HG02870 (cell line): Measurements from ENCODE around the gene ACP7.
"Not testable (repeated sequence)": the region's sequence is repeated elsewhere in the genome, so short reads cannot be mapped to it uniquely, and the experiment has no call there.

Source experiments
- ATAC-seq: cut with Tn5 transposase; IDR thresholded peaks from one replicate; pipeline ENCODE4 v1.9.1; 2021; ENCODE audit warnings: mild to moderate bottlenecking, moderate library complexity; ENCODE audit not compliant: unreplicated experiment

The ACP7 gene

DNA sequence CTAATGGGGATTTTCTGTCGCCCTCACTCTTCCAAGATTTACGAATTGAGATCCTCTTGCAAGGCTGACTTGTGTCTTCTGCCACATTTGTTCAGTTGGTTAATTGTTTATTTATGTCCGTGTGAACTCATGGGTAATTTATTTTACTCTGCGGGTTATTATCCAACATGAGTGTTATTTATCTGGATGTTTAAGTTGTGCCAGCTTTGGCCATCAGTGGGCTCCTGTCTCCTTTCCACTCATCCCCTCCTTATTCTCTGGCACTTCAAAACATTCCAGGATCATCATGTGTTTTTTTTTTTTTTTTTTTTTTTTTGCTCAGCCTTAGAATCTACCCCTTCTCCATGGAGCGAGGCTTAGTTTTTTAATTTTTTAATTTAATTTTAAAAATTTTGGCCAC is 19.0 kb downstream of the ACP7 start:
- no peak for ATAC-seq

DNA sequence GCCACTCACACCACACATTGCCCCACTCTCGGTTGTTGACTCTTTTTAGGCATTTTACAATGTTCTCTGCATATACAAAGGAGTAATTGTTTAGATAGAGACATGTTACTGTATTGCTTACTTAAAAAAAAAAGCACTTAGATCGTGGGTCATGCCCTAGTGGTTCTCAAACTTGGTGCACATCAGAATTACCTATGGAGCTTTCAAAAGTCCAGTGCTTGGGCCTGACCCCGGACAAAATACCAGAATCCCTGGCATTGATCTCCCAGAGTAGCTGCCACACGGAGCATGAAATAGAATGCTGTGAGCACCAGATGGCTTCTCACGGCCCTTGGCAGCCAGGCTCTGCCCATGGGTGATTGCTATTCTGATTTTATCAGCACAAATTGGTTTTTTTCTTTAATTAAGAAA is 20.0 kb downstream of the ACP7 start:
- no peak for ATAC-seq

DNA sequence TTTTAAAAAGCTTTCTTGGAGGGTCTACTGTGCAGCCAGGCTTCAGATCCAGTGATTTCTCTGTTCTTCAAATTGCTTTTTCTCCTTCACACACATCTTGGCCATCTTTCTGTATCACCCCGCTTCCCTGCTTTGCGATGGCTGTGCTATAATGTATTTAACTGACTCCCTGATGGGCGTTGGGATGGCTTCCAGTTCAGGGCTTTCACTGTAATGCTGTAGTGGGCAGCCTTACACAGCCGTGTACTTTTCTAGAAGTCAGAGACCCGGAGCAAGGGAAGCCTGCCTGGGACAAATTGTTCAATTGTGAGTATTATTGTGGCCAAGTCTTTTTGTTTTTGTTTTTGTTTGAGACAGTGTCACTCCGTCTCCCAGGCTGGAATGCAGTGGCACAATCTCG is 22.0 kb downstream of the ACP7 start:
- no peak for ATAC-seq

DNA sequence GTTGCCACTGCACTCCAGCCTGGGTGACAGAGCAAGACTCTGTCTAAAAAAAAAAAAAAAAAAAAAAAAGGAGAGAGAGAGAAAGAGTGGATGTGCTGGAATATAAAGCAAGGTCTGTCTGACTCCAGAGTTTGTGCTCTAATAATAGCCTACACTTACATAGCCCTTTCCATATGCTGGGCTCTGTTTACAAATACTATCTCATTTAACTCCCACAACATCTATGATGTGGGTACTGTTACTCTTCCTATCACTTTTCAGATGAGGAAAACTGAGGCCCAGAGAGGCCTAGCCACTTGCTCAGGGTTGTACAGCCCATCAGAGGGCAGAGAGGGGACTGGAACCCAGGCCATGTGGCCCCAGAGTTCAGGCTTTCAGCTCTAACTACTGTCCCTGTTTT is 25.5 kb downstream of the ACP7 start:
- ATAC-seq: no peak

DNA sequence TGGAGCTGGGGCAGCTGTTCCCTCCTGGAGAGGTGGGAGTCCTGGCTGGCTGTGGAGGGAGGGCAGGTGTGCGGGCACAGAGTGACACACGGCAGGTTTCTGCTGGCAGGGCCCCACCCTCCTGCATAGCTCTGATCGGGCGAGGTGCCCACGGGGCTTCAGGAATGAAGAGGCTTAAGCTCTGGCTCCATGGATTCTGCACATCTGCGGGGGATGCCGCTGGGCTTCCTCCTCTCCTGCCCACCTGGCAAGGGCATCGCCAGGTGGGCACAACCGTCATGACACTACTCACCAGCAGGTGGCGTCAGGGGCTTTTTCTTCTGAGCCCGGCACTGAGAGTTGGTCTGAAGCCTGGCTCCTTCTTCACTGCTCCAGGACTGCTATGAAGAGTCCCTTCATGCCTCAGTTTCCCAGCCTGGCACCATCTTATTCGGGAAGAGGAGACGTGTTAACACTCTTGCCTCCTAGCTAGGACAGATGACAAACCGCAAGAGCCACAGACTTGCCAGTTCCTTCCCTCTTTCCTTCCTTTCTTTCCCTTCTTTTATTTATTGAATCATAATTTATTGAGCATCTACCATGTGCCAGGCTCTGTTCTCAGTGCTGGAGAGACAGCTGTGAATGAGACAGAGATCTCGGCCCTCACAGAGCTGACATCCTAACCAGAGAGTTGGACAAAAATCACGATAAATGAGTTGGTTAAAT is 26.2 kb downstream of the ACP7 start:
- ATAC-seq: no peak

DNA sequence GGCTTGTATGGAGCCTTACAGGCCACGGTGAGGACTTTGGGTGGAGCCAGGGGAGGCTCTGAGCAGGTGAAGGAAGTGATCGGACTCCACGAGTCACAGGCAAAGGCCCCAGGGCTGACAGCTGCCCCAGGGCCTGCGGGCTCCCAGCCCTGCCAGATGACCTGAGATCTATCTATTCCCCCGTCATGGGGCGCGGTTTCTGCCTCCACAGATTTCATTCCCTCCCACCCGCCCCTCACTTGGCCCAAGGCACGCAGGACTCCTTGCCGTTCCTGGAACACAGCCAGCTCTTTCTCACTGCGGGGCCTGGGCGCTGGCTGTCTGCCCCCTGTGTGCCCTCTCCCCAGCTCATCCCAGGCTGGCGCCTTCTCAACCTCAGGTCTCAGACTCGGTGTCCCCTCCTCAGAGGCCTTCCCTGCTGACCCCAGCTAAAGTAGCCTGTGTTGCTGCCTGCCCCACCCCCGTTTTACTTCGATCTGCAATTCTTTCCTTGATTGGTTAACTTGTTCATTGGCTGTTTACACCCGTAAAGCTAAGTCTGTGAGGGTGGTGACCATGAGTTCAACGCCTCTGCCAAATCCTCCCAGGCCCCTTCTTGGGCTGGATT is 27.5 kb downstream of the ACP7 start:
- no peak for ATAC-seq

DNA sequence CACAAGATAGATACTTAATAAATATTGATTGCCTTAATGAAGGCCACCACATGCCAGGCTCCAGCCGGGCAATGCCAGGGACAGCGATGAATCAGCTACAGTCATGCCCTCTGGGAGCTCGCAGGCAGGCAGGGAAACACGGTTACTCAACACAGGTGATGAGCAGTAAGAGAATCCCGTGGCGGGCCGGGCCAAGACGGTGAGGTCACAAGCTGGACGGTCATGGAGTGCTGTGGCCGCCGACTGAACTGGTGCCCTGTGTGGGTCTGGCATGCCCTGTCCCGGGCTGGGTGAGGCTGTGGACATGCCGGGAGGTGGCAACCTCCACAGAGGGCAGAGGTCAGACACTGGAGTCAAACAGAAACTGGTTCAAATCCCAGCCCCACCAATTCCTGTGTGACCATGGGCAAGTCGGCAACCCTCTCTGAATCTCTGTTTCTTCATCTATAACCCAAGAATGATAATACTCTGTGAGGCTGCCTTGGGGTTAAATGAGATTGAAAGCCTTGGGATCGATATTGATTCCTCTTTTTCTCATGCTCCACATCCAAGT is 28.2 kb downstream of the ACP7 start:
- no peak for ATAC-seq

DNA sequence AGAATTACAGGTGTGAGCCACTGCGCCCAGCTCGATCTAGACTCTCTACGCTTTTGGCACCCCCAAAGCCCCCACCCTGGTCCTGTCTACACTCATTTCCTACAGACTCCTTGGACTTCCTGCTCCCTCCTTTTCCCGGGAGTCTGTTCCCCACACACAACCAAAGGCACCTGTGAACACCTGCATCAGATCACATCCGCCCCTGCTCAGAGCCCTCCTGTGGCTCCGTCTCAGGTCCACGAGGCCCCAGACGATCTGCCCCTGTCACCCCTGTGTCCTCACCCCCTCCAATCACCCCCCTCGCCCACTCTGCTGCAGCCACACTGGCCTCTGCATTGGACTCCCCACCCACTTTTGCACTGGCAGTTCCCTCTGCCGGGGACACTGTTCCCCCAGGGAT is 29.0 kb downstream of the ACP7 start:
- ATAC-seq: no peak

DNA sequence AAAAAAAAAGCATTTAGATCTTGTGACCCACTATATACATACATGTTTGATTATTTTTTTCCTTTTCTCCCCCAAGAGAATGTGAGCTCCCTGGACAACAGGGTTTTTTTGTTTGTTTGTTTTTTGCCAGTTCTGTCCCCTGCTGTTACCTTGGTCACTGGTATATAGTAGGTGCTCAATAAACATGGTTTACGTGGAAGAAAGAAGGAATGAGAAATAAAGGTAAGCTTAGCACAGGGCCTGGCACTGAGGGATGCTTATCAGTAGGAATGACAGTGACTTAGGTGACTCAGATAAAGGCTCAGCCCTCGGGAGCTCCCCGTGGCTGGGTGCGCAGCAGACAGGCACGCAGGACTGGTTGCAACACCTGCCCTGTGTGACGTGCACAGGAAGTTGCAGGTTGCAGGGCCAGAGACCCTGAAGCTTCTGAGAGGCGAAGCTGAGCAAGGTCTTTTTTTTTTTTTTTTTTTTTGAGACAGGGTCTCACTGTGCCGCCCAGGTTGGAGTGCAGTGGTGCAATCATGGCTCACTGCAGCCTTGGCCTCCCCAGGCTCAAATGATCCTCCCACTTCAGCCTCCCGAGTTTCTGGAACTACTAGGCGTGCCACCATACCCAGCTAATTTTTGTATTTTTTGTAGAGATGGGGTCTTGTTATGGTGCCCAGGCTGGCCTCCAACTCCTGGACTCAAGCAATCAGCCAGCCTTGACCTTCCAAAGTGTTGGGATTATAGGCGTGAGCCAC is 31.1 kb downstream of the ACP7 start:
- ATAC-seq: no peak

DNA sequence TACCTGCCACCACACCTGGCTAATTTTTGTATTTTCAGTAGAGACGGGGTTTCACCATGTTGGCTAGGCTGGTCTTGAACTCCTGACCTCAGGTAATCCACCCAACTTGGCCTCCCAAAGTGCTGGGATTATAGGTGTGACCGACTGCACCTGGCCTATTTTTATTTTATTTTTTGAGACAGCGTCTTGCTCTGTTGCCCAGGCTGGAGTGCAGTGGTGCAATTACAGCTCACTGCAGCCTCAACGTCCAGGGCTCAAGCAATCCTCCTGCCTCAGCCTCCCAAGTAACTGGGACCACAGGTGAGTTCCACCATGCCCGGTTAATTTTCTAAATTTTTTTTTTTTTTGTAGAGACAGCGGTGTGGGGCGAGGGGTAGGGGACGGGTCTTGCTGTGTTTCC is 32.9 kb downstream of the ACP7 start:
- ATAC-seq: not testable (repeated sequence)

DNA sequence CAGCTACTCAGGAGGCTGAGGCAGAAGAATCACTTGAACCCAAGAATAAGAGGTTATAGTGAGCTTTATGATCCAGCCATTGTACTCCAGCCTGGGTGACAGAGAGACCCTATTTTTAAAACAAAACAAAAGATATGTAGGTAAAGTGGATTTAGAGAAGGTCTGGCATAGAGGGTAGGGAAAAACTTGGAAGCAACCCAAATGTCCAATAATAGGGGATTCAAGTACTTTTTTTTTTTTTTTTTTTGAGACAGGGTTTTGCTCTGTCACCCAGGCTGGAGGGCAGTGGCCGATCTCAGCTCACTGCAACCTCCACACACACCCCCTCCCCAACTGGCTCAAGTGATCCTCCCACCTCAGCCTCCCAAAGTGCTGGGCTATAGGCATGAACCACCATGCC is 35.7 kb downstream of the ACP7 start:
- no peak for ATAC-seq

DNA sequence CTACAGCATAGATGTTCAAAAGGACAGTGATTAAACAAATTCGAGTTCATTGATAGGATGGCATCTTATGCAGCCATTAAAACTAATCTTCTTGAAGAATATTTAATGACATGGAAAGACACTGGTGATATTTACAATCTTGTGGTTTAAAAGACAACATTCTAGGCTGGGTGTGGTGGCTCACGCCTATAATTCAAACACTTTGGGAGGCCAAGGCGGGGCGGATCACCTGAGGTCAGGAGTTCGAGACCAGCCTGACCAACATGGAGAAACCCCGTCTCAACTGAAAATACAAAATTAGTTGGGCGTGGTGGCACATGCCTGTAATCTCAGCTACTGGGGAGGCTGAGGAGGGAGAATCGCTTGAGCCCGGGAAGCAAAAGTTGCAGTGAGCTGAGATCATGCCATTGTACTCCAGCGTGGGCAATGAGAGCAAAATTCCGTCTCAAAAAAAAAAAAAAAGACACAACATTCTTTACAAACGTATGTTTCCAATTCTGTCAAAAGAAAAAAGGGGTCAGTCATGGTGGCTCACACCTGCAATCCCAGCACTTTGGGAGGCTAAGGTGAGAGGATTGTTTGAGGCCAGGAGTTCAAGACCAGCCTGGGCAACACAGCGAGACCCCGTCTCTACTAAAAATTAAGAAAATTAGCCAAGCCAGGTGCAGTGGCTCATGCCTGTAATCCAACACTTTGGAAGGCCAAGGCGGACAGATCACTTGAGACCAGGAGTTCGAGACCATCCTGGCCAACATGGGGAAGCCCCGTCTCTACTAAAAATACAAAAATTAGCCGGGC is 39.0 kb downstream of the ACP7 start:
- ATAC-seq: no peak

DNA sequence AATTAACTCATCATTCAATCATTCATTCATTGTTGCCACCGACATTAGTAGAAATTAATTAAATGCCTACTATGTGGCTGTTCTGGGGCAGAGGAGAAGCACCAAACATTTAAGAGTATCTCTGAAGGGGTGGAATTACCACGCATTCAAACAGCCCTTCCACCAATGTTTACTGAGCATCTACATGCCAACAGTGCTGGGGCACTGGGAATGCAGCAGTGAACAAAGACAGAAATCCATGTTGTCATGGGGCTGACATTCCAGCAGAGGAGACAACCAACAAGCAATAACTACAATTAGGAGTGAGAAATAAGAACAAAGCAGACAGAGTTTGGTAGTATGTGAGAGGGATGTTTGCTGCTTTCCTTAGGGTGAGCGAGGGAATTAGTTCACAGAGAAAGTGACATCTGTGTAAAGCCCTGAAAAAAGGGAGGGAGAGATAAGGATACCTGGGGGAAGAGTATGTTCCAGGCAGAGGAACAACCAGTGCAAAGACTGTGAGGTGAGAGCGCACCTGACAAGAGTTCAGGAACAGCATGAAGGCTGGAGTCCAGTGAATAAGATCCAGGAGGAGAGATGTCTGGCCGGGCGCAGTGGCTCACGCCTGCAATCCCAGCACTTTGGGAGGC is 40.1 kb downstream of the ACP7 start:
- no peak for ATAC-seq

DNA sequence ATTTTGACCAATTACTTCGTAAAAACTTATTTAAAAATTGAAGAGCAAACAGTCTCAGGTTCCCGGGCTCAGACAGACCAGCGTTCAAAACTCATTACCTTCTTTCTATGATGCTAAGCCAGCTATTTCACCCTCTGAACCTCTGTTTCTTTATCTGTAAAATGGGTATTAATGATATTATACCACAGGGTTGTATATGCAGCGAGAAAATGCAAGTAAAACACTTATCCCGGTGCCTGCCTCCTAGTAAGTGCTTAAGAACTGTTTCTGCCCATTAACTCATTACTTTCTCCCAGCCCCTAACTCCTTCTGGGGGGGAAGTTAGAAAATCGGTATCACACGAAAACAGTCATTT is 41.0 kb downstream of the ACP7 start:
- ATAC-seq: no peak

DNA sequence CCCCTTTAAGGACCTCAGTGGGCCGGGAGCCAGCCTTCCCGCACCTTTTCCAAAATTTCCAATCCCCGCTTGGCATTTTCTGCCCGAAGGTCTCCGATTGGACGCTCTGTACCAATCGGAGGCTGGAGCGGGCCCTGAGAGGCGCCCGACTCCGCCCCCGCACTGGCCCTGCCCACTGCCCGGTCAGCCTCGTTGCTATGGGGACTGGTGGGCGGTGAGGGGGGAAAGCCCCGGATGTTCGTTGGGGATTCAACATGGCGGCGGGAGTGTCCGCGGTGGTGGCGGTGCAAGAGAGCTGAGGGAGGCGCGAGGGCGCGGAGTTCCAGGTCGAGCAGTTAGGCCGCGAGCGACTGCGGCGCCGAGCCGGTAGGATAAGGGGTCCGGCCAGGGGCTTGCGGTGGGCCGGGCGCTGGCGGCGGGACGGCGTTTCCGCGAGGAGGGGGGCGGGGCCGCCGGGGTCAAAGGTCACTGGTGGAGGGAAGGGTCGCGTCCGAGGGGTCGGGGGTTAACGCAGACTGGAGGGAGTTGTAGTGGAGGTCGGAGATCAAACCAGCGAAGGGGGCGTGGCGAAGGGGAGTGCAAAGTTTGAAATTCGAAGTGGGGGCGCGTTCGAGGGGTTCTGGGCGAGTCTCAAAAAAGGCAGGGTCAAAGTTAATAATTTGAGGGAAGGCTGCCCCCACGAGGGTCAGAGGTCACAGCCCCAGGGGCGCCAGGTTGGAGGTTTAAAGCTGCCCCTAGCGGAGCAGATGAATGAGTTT is 41.6 kb downstream of the ACP7 start, which contains the start of gene PAK4:
Gene PAK4, plus strand, starts transcription at position 233 of the 758 bp plus-strand sequence. CDS start 43,768 bp downstream, outside the sequence.
- peak; percentile 92 for ATAC-seq

DNA sequence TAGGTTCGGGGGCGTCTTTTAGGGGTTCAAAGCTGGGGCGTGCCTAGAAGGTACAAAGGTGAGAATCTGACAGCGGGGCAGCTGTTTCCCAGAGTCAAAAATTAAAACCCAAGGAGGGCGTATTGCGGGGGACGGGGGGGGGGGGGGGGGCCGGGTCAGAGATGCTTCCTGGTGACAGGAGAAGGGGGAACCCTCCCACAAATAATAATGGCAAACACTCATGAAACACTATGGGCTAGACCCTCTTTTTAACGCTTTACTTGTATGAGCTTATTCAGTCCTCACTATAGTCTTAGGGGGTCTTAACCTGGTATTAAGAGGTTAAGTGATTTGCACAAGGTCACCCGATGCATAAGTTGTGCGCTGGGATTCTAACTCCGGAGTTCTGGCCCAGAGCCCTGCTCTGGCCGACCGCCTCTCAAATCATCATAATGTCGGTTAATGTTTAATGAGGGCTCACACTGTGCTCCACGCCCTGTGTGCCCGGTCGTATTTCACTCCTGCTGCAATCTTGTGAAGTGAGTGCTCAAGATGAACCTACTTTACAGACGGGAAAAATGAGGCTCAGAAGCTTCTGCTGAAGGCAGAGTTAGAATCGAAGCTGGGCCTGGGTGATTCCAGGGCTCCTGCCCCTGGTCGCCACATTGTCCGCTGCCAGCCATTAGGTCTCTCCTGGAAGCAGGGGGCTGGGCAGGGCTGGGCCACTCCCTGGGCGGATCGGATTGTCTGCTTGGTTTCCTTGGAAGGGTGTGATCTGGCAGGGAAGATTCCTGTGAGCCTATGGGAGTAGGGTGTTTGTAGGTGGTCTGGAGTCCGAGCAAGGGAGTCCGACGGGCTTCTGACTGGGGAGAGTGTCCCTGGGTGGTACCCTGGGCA is 42.4 kb downstream of the ACP7 start:
- no peak for ATAC-seq

DNA sequence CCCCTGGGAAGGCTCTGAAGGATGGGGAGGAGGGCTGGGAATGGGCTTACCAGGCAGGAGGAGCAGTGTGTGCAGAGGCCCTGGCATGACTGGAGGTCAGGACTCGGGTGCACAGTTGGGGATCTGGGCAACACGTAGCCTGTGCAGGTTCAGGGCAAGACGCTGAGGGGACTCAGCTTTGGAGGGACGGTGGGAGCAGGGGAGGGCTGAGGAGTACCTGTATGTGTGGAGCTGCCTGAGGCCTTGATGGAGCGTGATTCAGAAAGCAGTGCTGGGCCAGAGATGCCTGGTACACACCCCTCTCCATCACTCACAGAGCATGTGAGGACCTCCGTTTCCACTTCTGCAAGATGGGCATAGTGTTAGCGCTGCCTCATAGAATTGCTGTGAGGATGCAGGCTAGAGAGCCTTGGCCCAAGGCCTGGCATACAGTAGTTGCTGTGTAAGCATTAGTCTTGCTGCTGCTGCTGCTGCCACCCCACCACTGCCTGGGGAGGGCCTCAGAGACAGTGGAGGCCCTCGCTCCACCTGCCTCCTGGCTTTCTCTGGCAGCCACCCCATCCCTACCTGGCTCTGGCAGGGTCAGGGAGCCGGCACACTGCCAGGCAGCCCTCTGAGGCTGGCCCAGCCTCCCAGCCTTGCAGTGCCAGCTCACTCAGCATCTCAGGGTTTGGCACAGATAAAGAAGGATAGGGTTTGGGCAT is 43.8 kb downstream of the ACP7 start:
- no peak for ATAC-seq

DNA sequence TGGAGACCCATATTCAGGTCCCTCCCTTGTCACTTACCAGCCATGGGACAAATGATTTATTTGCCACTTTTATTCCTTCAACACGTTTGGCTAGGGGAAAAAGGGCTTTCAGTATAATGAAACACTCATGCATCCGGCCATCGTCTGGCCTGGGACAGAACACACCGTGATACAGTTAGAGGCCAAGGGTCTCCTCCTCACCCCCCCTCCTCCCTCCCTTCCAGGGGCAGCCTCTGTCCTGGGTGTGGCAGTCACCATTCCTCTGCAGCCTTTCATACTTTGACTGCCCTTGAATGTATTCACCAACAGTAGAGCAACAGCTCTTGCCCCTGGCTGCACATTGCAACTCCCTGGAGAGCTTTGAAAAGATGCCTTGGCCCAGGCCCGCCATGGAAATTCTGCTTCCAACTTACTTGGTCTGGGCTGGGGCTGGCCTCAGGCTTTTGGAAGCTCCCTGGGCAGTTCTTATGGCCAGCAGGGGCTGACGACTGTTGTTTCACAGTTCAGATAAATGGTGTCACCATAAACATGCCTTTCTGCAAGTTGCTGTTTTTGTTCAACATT is 44.4 kb downstream of the ACP7 start:
- no peak for ATAC-seq
